Loucy (cell line): ENCODE data around the gene PSD2.

Experiments used
- CTCF ChIP-seq: fragments of 200-600 bp; sonication (generic); conservative IDR thresholded peaks from 2 replicates; pipeline ENCODE4 v1.5.1; 2014; ENCODE audit warnings: mild to moderate bottlenecking, antibody characterized with exemption, low read length
- EZH2phosphoT487 ChIP-seq: fragments of 200-600 bp; IDR thresholded peaks from 2 replicates; pipeline ENCODE4 v1.6.1; 2018; ENCODE audit warnings: antibody characterized with exemption, mild to moderate bottlenecking, moderate library complexity, borderline replicate concordance

- TF ChIP-seq CTCF: no peak
- no peak for TF ChIP-seq EZH2phosphoT487
These were observed 18.6 kb downstream of the PSD2 start for GRCh38 chr5:139814191-139814601.
